HG02973 (cell line): ENCODE data around the gene USP17L10.
"Not testable (repeated sequence)": the region's sequence is repeated elsewhere in the genome, so short reads cannot be mapped to it uniquely, and the experiment has no call there.

ENCODE experiments used
- ATAC-seq: cut with Tn5 transposase; IDR thresholded peaks from one replicate; pipeline ENCODE4 v1.9.1; 2021; ENCODE audit warnings: moderate library complexity; ENCODE audit not compliant: unreplicated experiment

USP17L10 gene

GRCh38 chr4:9210357-9210756 lies at the start of gene USP17L10:
Gene USP17L10 (plus strand): TSS chr4:9210657. CDS start chr4:9210657, 0 bp downstream.
- ATAC-seq = not testable (repeated sequence)

GRCh38 chr4:9165990-9166389 lies 44.5 kb upstream of the USP17L10 start:
- not testable (repeated sequence) for ATAC-seq

GRCh38 chr4:9169791-9170459 lies 40.5 kb upstream of the USP17L10 start, which contains the start of gene FAM90A26:
Gene FAM90A26 (plus strand): TSS chr4:9170409. CDS start chr4:9173173, 2,764 bp downstream.
- not testable (repeated sequence) for ATAC-seq

GRCh38 chr4:9214701-9215100 lies 4.2 kb downstream of the USP17L10 start:
- not testable (repeated sequence) for ATAC-seq

- not testable (repeated sequence) for ATAC-seq
Measured at GRCh38 chr4:9215105-9215504, 4.6 kb downstream of the USP17L10 start, which contains the start of gene USP17L11. Gene USP17L11 (plus strand): TSS chr4:9215405. CDS start chr4:9215405, 0 bp downstream.

GRCh38 chr4:9219852-9220251 lies 9.4 kb downstream of the USP17L10 start, which contains the start of gene USP17L12:
Gene USP17L12 (plus strand): TSS chr4:9220152. CDS start chr4:9220152, 0 bp downstream.
- ATAC-seq = not testable (repeated sequence)

GRCh38 chr4:9224596-9224995 lies 14.1 kb downstream of the USP17L10 start, which contains the start of gene USP17L13:
Gene USP17L13 (plus strand): TSS chr4:9224896. CDS start chr4:9224896, 0 bp downstream.
- ATAC-seq = not testable (repeated sequence)

- not testable (repeated sequence) for ATAC-seq
Measured at GRCh38 chr4:9230249-9230648, 19.8 kb downstream of the USP17L10 start.

GRCh38 chr4:9234085-9234484 lies 23.6 kb downstream of the USP17L10 start, which contains the start of gene USP17L15:
Gene USP17L15 (plus strand): TSS chr4:9234385. CDS start chr4:9234385, 0 bp downstream.
- ATAC-seq = not testable (repeated sequence)

GRCh38 chr4:9238461-9238860 lies 28.0 kb downstream of the USP17L10 start:
- not testable (repeated sequence) for ATAC-seq

GRCh38 chr4:9243579-9243978 lies 33.1 kb downstream of the USP17L10 start, which contains the start of gene USP17L17:
Gene USP17L17 (plus strand): TSS chr4:9243879. CDS start chr4:9243879, 0 bp downstream.
- not testable (repeated sequence) for ATAC-seq

GRCh38 chr4:9247953-9248680 lies 37.7 kb downstream of the USP17L10 start, which contains the start of gene USP17L18:
Gene USP17L18 (plus strand): TSS chr4:9248630. CDS start chr4:9248630, 0 bp downstream.
- not testable (repeated sequence) for ATAC-seq

- ATAC-seq = not testable (repeated sequence)
Measured at GRCh38 chr4:9253078-9253477, 42.6 kb downstream of the USP17L10 start, which contains the start of gene USP17L19. Gene USP17L19 (plus strand): TSS chr4:9253378. CDS start chr4:9253378, 0 bp downstream.

GRCh38 chr4:9257824-9258223 lies 47.4 kb downstream of the USP17L10 start, which contains the start of gene USP17L20:
Gene USP17L20 (plus strand): TSS chr4:9258124. CDS start chr4:9258124, 0 bp downstream.
- ATAC-seq = not testable (repeated sequence)
